ENCODE results near the gene CDH13. TPM values are rescaled to one million over a fixed set of nuclear protein-coding genes. Genes with fewer than 3 reads are reported as not detected.

Gene CDH13
- total and polyA plus RNA-seq, 2 donors (not counting 3 experiments of a cell fraction or from before 2014, with no cell fraction given), result 96.6 to 124 TPM

DNA sequence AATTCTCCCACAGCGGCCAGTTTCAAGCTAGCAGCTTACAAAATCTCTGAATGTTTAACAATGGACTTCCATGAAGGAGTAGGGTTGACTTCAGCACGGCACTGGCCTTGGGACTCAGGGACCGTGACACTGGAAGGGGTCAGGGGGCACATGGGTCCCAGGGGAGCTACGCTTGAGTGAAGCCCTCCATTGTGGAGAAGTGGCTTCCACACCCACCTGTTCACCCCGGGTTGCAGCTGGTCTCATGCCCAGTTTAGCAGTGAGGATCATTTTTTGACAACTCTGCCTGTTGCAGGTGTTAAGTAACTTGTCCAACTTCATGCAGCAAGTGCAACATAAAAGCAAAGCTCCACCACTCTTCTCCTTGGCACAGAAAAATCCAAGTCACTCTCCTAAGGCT lies 510.2 kb downstream of the CDH13 start:
- DNase-seq (ENCODE audit: low read depth, low spot score) (no peak), FAIRE-seq (no peak)
- Histone ChIP-seq H3K4me1 (ENCODE audit: control insufficient read depth, extremely low read depth, insufficient read depth, low read length) (no peaks in the 10 kb centered on the region), H3K36me3 (ENCODE audit: control insufficient read depth in 2 of 2, extremely low read depth in 1 of 2, insufficient read depth in 2 of 2, low read length in 2 of 2) (no peaks in the 10 kb centered on the region), H4K20me1 (replicated peaks; ENCODE audit: control insufficient read depth, extremely low read depth, insufficient read depth, low read length) (no peaks in the 10 kb centered on the region), H3K9me1 (replicated peaks; ENCODE audit: control insufficient read depth, extremely low read depth, insufficient read depth, low read length) (no peaks in the 10 kb centered on the region), H2AFZ (ENCODE audit: low read depth, low read length) (no peak overlapping the region), H3K4me3 (replicated peaks in 1 of 3; ENCODE audit: insufficient read depth in 1 of 3, low read depth in 1 of 3, low read length in 3 of 3) (no peak overlapping the region), H3K79me2 (ENCODE audit: control insufficient read depth, insufficient read depth, low read length) (no peaks in the 10 kb centered on the region), H3K9ac (replicated peaks; ENCODE audit: extremely low read depth, insufficient read depth, low read length) (no peak overlapping the region), H3K27me3 (ENCODE audit: control insufficient read depth in 2 of 2, insufficient read depth in 2 of 2, low read length in 2 of 2) (no peaks in the 10 kb centered on the region), H3K27ac (ENCODE audit: insufficient read depth, low read depth, low read length) (no peak overlapping the region), H3K4me2 (ENCODE audit: insufficient read depth, low read length) (no peak overlapping the region), H3K9me3 (replicated peaks; ENCODE audit: control insufficient read depth, insufficient read depth, low read length) (no peaks in the 10 kb centered on the region)
- ChIA-PET CTCF (interaction anchor here (0.7 to 2.5 kb wide), 4 partner anchors 16 to 24 kb away, joined by 3 to 7 read pairs (median 4); no protein-coding TSS in a partner anchor), POLR2A (no interaction called here)
- TF ChIP-seq EZH2 (IDR thresholded peaks at IDR 0.05; ENCODE audit: borderline replicate concordance, low read depth, low read length, severe bottlenecking) (no peak), POLR2AphosphoS5 (IDR thresholded peaks at IDR 0.05; ENCODE audit: insufficient read depth, low read depth, low read length) (no peak), JUN (IDR thresholded peaks at IDR 0.05; ENCODE audit: borderline replicate concordance, insufficient read depth, insufficient read length, low read depth) (no peak), MYC (IDR thresholded peaks at IDR 0.05; ENCODE audit: low read depth, low read length) (no peak), GATA2 (IDR thresholded peaks at IDR 0.05; ENCODE audit: insufficient read depth, insufficient read length, low read depth, low read length) (no peak), FOS (IDR thresholded peaks at IDR 0.05; ENCODE audit: borderline replicate concordance, insufficient read depth, low read length) (no peak), POLR2A (IDR thresholded peaks at IDR 0.05; ENCODE audit: low read depth, low read length) (no peak)
- TF ChIP-seq, protein P1, sequence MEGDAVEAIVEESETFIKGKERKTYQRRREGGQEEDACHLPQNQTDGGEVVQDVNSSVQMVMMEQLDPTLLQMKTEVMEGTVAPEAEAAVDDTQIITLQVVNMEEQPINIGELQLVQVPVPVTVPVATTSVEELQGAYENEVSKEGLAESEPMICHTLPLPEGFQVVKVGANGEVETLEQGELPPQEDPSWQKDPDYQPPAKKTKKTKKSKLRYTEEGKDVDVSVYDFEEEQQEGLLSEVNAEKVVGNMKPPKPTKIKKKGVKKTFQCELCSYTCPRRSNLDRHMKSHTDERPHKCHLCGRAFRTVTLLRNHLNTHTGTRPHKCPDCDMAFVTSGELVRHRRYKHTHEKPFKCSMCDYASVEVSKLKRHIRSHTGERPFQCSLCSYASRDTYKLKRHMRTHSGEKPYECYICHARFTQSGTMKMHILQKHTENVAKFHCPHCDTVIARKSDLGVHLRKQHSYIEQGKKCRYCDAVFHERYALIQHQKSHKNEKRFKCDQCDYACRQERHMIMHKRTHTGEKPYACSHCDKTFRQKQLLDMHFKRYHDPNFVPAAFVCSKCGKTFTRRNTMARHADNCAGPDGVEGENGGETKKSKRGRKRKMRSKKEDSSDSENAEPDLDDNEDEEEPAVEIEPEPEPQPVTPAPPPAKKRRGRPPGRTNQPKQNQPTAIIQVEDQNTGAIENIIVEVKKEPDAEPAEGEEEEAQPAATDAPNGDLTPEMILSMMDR (IDR thresholded peaks at IDR 0.05; ENCODE audit: extremely low read depth in 1 of 2, insufficient read depth in 1 of 2, low read depth in 1 of 2, low read length in 2 of 2), result no peak
- TF ChIP-seq, protein P2, sequence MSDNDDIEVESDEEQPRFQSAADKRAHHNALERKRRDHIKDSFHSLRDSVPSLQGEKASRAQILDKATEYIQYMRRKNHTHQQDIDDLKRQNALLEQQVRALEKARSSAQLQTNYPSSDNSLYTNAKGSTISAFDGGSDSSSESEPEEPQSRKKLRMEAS (IDR thresholded peaks at IDR 0.05; ENCODE audit: insufficient read depth, insufficient read length), result no peak
- intact Hi-C loops (cut with micrococcal nuclease), result no loop called here
- no TSS peak for BruUV-seq (replicated peaks)
- dilution Hi-C loops (cut with MboI; ENCODE audit: extremely low pct_ligation_motif_present, low sequenced_read_pairs), result no loop called here

Data from endothelial cell of umbilical vein (primary cell).